ENCODE data around the gene RNF31. TPM values are rescaled to one million over a fixed set of nuclear protein-coding genes. Genes with fewer than 3 reads are reported as not detected.
A peak's percentile ranks its signal among the peaks of the same experiment; 100 is the strongest.

RNF31 gene
- total and polyA plus RNA-seq, 4 experiments from 2014 or later = 44.3 to 113 (median 91.8) TPM

GRCh38 chr14:24136684-24137528 is 10.4 kb upstream of the RNF31 start:
- H3K36me3 ChIP-seq (ENCODE audit: insufficient read depth, low read length) = peaks cover 22% of the 10 kb centered on the region
- H3K4me1 Mint-ChIP-seq = peaks cover 34 to 75% (median 53%) of the 10 kb centered on the region in 4 donors
- peak overlapping the region; percentile 84 for H3K27ac ChIP-seq (ENCODE audit: low read depth, low read length)
- POLR2A ChIA-PET (ENCODE audit: partially characterized antibody) = interaction anchor here (0.6 to 16.1 kb wide), 23 partner anchors 9 to 674 kb away, joined by 3 to 347 read pairs (median 14); partner anchors contain the start of genes CARMIL3, CBLN3, CHMP4A and DCAF11
- H3K4me1 ChIP-seq (ENCODE audit: insufficient read depth, low read length) = peaks cover 56% of the 10 kb centered on the region
- peaks cover 23 to 42% of the 10 kb centered on the region in 2 donors for H3K36me3 Mint-ChIP-seq
- intact Hi-C loops (cut with micrococcal nuclease) = loop anchor here (1.0 to 2.0 kb wide), 4 partner anchors 10 to 580 kb away; partner anchors contain the start of genes DCAF11, IRF9, NRL and RNF31
- H3K4me3 ChIP-seq (ENCODE audit: low read length in 2 of 2) = peak overlapping the region; percentile 30 to 87
- H3K9me3 Mint-ChIP-seq = peaks cover 0 to 4% (median 0%) of the 10 kb centered on the region in 8 donors
- H3K4me3 Mint-ChIP-seq = peak overlapping the region; percentile 87 to 94 (median 92)
- H3K9me3 ChIP-seq (ENCODE audit: control insufficient read depth in 1 of 2, low read length in 2 of 2) = no peaks in the 10 kb centered on the region
- CTCF ChIA-PET (ENCODE audit: partially characterized antibody) = interaction anchor here (0.7 to 6.4 kb wide), 11 partner anchors 9 to 197 kb away, joined by 3 to 53 read pairs (median 7); partner anchors contain the start of genes DCAF11, IRF9, NRL and PSME2
- H3K27me3 ChIP-seq (ENCODE audit: insufficient read depth, low read length) = no peaks in the 10 kb centered on the region
- H3K27me3 Mint-ChIP-seq = no peaks in the 10 kb centered on the region
- peak overlapping the region; percentile 88 to 94 (median 91) for H3K27ac Mint-ChIP-seq
- DNase-seq = no peak

- H3K4me1 Mint-ChIP-seq = peaks cover 31 to 72% (median 51%) of the 10 kb centered on the region in 4 donors
- no peak overlapping the region for H3K4me3 ChIP-seq (ENCODE audit: low read length in 2 of 2)
- H3K27ac Mint-ChIP-seq = peak overlapping the region; percentile 63 to 94 (median 91)
- H3K36me3 Mint-ChIP-seq = peaks cover 23 to 43% of the 10 kb centered on the region in 2 donors
- no peak for DNase-seq
- CTCF ChIA-PET (ENCODE audit: partially characterized antibody) = interaction anchor here (0.7 to 6.4 kb wide), 7 partner anchors 8 to 294 kb away, joined by 3 to 53 read pairs (median 8); partner anchors contain the start of genes DCAF11, IRF9, NRL and PSME2
- H3K9me3 ChIP-seq (ENCODE audit: control insufficient read depth in 1 of 2, low read length in 2 of 2) = no peaks in the 10 kb centered on the region
- peak overlapping the region; percentile 84 for H3K27ac ChIP-seq (ENCODE audit: low read depth, low read length)
- POLR2A ChIA-PET (ENCODE audit: partially characterized antibody) = interaction anchor here (0.6 to 16.1 kb wide), 17 partner anchors 8 to 673 kb away, joined by 3 to 347 read pairs (median 20); partner anchors contain the start of genes CBLN3, CHMP4A, DCAF11 and IPO4
- H3K4me1 ChIP-seq (ENCODE audit: insufficient read depth, low read length) = peaks cover 56% of the 10 kb centered on the region
- H3K27me3 Mint-ChIP-seq = no peaks in the 10 kb centered on the region
- peaks cover 0 to 2% (median 0%) of the 10 kb centered on the region in 8 donors for H3K9me3 Mint-ChIP-seq
- H3K4me3 Mint-ChIP-seq = peak overlapping the region; percentile 36 to 94 (median 91)
- H3K36me3 ChIP-seq (ENCODE audit: insufficient read depth, low read length) = peaks cover 24% of the 10 kb centered on the region
- intact Hi-C loops (cut with micrococcal nuclease) = loop anchor here (2.0 kb wide), 1 partner anchor 581 kb away; the partner anchor contains the start of gene THTPA
- H3K27me3 ChIP-seq (ENCODE audit: insufficient read depth, low read length) = no peaks in the 10 kb centered on the region
These were observed 9.5 kb upstream of the RNF31 start for GRCh38 chr14:24137529-24138395.

GRCh38 chr14:24138396-24139271 is 8.7 kb upstream of the RNF31 start:
- H3K27ac Mint-ChIP-seq = peak overlapping the region in 6 of 7 donors; percentile 15 to 94 (median 62)

DNA sequence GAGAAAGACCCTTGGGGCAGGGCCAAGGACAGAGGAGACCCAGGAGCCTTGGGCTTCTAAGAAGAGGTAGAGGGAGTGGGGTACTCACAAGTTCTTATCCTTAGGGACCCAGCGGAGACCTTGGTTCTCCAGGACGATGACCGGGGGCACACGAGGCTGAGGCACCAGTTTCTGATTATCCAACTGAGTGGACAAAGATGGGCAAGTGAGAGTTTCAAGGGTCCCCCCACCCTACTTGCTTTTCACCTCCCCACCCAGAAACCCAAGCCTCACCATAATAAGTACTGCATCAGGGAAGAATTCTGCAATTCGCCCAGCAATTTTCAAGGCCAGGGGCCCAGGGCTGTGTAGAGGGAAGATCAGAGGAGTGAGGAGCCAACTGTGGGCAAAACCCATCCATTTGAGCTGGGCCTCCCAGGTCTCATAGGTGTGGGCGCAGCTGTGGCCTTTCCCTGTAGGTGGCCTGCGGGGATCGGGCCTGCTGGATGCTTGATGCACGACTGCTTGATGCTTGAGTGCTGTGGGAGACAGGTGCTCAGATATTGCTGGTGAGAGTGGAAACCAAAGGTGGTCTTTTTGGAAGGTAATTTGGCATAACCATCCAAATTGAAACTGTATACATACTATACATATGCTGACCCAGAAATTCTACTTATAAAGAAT is 7.9 kb upstream of the RNF31 start:
- intact Hi-C loops (cut with micrococcal nuclease) = no loop called here
- peak overlapping the region; percentile 49 to 94 (median 72) for H3K4me3 Mint-ChIP-seq
- H3K9me3 Mint-ChIP-seq = peaks cover 0 to 2% (median 0%) of the 10 kb centered on the region in 8 donors
- peaks cover 62% of the 10 kb centered on the region for H3K4me1 ChIP-seq (ENCODE audit: insufficient read depth, low read length)
- H3K4me3 ChIP-seq (ENCODE audit: low read length in 2 of 2) = no peak overlapping the region
- peaks cover 35 to 83% (median 54%) of the 10 kb centered on the region in 4 donors for H3K4me1 Mint-ChIP-seq
- peaks cover 27 to 55% of the 10 kb centered on the region in 2 donors for H3K36me3 Mint-ChIP-seq
- H3K36me3 ChIP-seq (ENCODE audit: insufficient read depth, low read length) = peaks cover 40% of the 10 kb centered on the region
- CTCF ChIA-PET (ENCODE audit: partially characterized antibody) = interaction anchor here (1.1 to 6.4 kb wide), 5 partner anchors 21 to 292 kb away, joined by 3 to 53 read pairs (median 8); partner anchors contain the start of gene IRF9
- POLR2A ChIA-PET (ENCODE audit: partially characterized antibody) = interaction anchor here (0.7 to 16.1 kb wide), 7 partner anchors 7 to 292 kb away, joined by 4 to 347 read pairs (median 16); partner anchors contain the start of genes DCAF11, IRF9, NRL and PSME2
- no peaks in the 10 kb centered on the region for H3K27me3 Mint-ChIP-seq
- no peaks in the 10 kb centered on the region for H3K27me3 ChIP-seq (ENCODE audit: insufficient read depth, low read length)
- no peaks in the 10 kb centered on the region for H3K9me3 ChIP-seq (ENCODE audit: control insufficient read depth in 1 of 2, low read length in 2 of 2)
- peak overlapping the region; percentile 29 for H3K27ac ChIP-seq (ENCODE audit: low read depth, low read length)
- H3K27ac Mint-ChIP-seq = peak overlapping the region in 6 of 7 donors; percentile 52 to 94 (median 69)
- DNase-seq = peak in 1 of 5 donors; percentile 58

More at GRCh38 chr14:24138396-24139271, 8.7 kb upstream of the RNF31 start:
- H3K4me3 ChIP-seq (ENCODE audit: low read length in 2 of 2) = no peak overlapping the region
- Mint-ChIP-seq H3K9me3 (peaks cover 0 to 2% (median 0%) of the 10 kb centered on the region in 8 donors), H3K4me1 (peaks cover 33 to 75% (median 51%) of the 10 kb centered on the region in 4 donors), H3K27me3 (no peaks in the 10 kb centered on the region), H3K36me3 (peaks cover 23 to 52% of the 10 kb centered on the region in 2 donors), H3K4me3 (peak overlapping the region; percentile 48 to 94 (median 72))
- intact Hi-C loops (cut with micrococcal nuclease) = no loop called here
- ChIA-PET POLR2A (ENCODE audit: partially characterized antibody) (interaction anchor here (0.7 to 16.1 kb wide), 14 partner anchors 8 to 293 kb away, joined by 3 to 347 read pairs (median 20); partner anchors contain the start of genes CHMP4A, DCAF11, IRF9 and NRL), CTCF (ENCODE audit: partially characterized antibody) (interaction anchor here (1.3 to 6.4 kb wide), 4 partner anchors 8 to 293 kb away, joined by 3 to 53 read pairs (median 16); partner anchors contain the start of genes IRF9, PSME2 and RNF31)
- H3K36me3 ChIP-seq (ENCODE audit: insufficient read depth, low read length) = peaks cover 32% of the 10 kb centered on the region
- H3K27me3 ChIP-seq (ENCODE audit: insufficient read depth, low read length) = no peaks in the 10 kb centered on the region
- no peak for DNase-seq
- H3K4me1 ChIP-seq (ENCODE audit: insufficient read depth, low read length) = peaks cover 59% of the 10 kb centered on the region
- peak overlapping the region; percentile 84 for H3K27ac ChIP-seq (ENCODE audit: low read depth, low read length)
- H3K9me3 ChIP-seq (ENCODE audit: control insufficient read depth in 1 of 2, low read length in 2 of 2) = no peaks in the 10 kb centered on the region

- Mint-ChIP-seq H3K27me3 (no peaks in the 10 kb centered on the region), H3K4me3 (peak within 1 kb of the TSS; percentile 85 to 97 (median 94)), H3K27ac (peak within 1 kb of the TSS; percentile 76 to 95 (median 94)), H3K36me3 (peaks cover 28 to 67% of the 10 kb centered on the region in 2 donors), H3K4me1 (peaks cover 38 to 94% (median 61%) of the 10 kb centered on the region in 4 donors), H3K9me3 (peaks cover 0 to 2% (median 0%) of the 10 kb centered on the region in 8 donors)
- Histone ChIP-seq H3K36me3 (ENCODE audit: insufficient read depth, low read length) (peaks cover 50% of the 10 kb centered on the region), H3K9me3 (ENCODE audit: control insufficient read depth in 1 of 2, low read length in 2 of 2) (no peaks in the 10 kb centered on the region), H3K27ac (ENCODE audit: low read depth, low read length) (peak within 1 kb of the TSS; percentile 77), H3K27me3 (ENCODE audit: insufficient read depth, low read length) (no peaks in the 10 kb centered on the region), H3K4me3 (ENCODE audit: low read length in 2 of 2) (peak within 1 kb of the TSS; percentile 83 to 91), H3K4me1 (ENCODE audit: insufficient read depth, low read length) (peaks cover 74% of the 10 kb centered on the region)
- ChIA-PET POLR2A (ENCODE audit: partially characterized antibody) (interaction anchor here (0.6 to 16.1 kb wide), 23 partner anchors 9 to 170 kb away, joined by 3 to 347 read pairs (median 4); partner anchors contain the start of genes CHMP4A, DCAF11, IPO4 and IRF9), CTCF (ENCODE audit: partially characterized antibody) (interaction anchor here (0.9 to 2.2 kb wide), 10 partner anchors 9 to 290 kb away, joined by 3 to 19 read pairs (median 4); partner anchors contain the start of genes DCAF11, IRF9, NRL and TINF2)
- intact Hi-C loops (cut with micrococcal nuclease) = loop anchor here (1.0 to 10.0 kb wide), 5 partner anchors 20 to 92 kb away; partner anchors contain the start of genes CHMP4A, DCAF11, GMPR2 and IRF9
- peak; percentile 98 to 100 (median 99) for DNase-seq
These were observed 6.0 kb upstream of the RNF31 start, which contains the start of gene EMC9 for GRCh38 chr14:24141097-24141880. Gene EMC9 (minus strand): TSS chr14:24141591. CDS start chr14:24141304, 287 bp downstream.
